Stimulated activated CD8-positive, alpha-beta memory T cell treated with anti-CD3 and anti-CD28 coated beads, Interleukin-15, amount 100 ng/mL, for 4 hours (primary cell): ENCODE results near the gene DAP3.

Experiments used
- DNase-seq, 2 donors: peaks; one replicate each; pipeline ENCODE4 v3.0.0-alpha.2; 2020; ENCODE audit warnings: low read depth in 2 of 2

The DAP3 gene

DNA sequence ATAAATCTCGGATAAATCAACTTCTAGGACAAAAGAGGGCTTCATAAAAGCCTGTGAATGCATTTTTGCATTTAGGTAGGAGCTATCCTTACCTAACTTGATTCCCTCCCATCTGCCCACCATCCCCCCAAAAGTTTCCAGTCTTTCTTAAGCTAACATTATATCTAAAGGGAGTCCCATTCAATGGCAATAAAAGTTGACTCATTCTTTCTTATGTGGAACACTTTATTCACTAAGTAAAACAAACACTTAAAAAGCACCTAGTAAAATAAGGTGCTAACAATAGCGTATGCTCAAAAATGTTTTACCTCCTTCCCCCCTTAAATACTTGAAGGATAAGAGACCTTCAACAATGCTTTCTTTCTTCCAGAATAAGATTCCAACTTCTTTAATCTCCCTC is 84.3 kb downstream of the DAP3 start:
- no peak for DNase-seq

- no peak for DNase-seq
Measured at GRCh38 chr1:155776414-155776813, 87.5 kb downstream of the DAP3 start.

- DNase-seq: no peak
Measured at GRCh38 chr1:155777582-155777981, 88.7 kb downstream of the DAP3 start.
